OCI-M2 (cell line): ENCODE measurements around the gene FCRL5.

Experiments
- DNase-seq: peaks from one replicate; lab custom pipeline; 2025; ENCODE audit not compliant: unreplicated experiment; lab: John Stamatoyannopoulos, UW

Gene FCRL5

GRCh38 chr1:157532569-157532968, 19.7 kb downstream of the FCRL5 start:
- DNase-seq: no peak

GRCh38 chr1:157523774-157524493, 28.4 kb downstream of the FCRL5 start:
- DNase-seq: no peak

- no peak for DNase-seq
These were observed 31.3 kb downstream of the FCRL5 start for GRCh38 chr1:157521056-157521455.

- DNase-seq: no peak
These were observed 31.9 kb downstream of the FCRL5 start for GRCh38 chr1:157520386-157520935.

- no peak for DNase-seq
These were observed 32.9 kb downstream of the FCRL5 start for GRCh38 chr1:157519451-157519850.

- DNase-seq: no peak
These were observed 35.3 kb downstream of the FCRL5 start for GRCh38 chr1:157517016-157517415.

GRCh38 chr1:157515709-157516108, 36.6 kb downstream of the FCRL5 start:
- no peak for DNase-seq

GRCh38 chr1:157515141-157515540, 37.2 kb downstream of the FCRL5 start:
- DNase-seq: no peak

GRCh38 chr1:157512036-157512969, 40.0 kb downstream of the FCRL5 start:
- DNase-seq: no peak

- DNase-seq: no peak
These were observed 42.6 kb downstream of the FCRL5 start for GRCh38 chr1:157509546-157510232.

GRCh38 chr1:157505481-157506272, 46.6 kb downstream of the FCRL5 start:
- DNase-seq: no peak

- DNase-seq: no peak
These were observed 47.7 kb downstream of the FCRL5 start for GRCh38 chr1:157504646-157505045.

GRCh38 chr1:157499521-157499920, 52.8 kb downstream of the FCRL5 start:
- no peak for DNase-seq

GRCh38 chr1:157498736-157499090, 53.6 kb downstream of the FCRL5 start:
- no peak for DNase-seq

- no peak for DNase-seq
These were observed 54.2 kb downstream of the FCRL5 start for GRCh38 chr1:157497987-157498735.

GRCh38 chr1:157497284-157497683, 55.0 kb downstream of the FCRL5 start:
- DNase-seq: no peak

GRCh38 chr1:157496121-157496526, 56.2 kb downstream of the FCRL5 start:
- no peak for DNase-seq

- DNase-seq: no peak
These were observed 57.0 kb downstream of the FCRL5 start for GRCh38 chr1:157495285-157495684.

GRCh38 chr1:157494093-157494492, 58.2 kb downstream of the FCRL5 start:
- DNase-seq: no peak
